Esophagus muscularis mucosa (tissue), 3 donors: ENCODE data around the gene AP2B1.

Experiments
- POLR2A ChIP-seq: fragments of 450-650 bp; IDR thresholded peaks from one replicate; pipeline ENCODE4 v1.6.1; 2017; ENCODE audit warnings: antibody characterized with exemption, moderate library complexity, mild to moderate bottlenecking, low read depth
- TF ChIP-seq, protein P1 (sequence below), 3 experiments: fragments of 200-600 bp in 2 of 3; fragments of 450-650 bp in 1 of 3; sonication (generic) in 2 of 3; IDR thresholded peaks; one replicate each; pipeline ENCODE4 v1.5.1; 2017 to 2019; ENCODE audit warnings: antibody characterized with exemption in 3 of 3, mild to moderate bottlenecking in 2 of 3, moderate library complexity in 1 of 3

DNA sequence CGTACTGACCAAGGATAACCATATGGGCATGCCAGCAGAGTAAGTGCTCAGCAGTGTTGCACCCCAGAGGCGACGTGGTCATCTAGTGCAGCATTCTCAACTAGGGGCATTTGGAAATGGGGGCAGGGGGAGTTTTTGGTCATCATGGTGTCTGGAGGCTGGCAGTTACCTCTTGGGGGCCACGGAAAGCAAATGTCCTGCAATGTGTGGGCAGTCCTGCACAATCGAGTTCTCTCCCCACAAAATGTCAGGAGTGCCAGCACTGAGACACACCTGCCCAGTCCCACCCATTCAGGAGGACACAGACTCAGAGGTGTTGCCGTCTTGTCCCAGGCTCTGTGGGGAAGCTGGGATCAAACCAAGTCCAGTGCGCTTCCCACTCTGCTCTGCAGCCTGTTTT, 147.3 kb downstream of the AP2B1 start:
- TF ChIP-seq, protein P1, sequence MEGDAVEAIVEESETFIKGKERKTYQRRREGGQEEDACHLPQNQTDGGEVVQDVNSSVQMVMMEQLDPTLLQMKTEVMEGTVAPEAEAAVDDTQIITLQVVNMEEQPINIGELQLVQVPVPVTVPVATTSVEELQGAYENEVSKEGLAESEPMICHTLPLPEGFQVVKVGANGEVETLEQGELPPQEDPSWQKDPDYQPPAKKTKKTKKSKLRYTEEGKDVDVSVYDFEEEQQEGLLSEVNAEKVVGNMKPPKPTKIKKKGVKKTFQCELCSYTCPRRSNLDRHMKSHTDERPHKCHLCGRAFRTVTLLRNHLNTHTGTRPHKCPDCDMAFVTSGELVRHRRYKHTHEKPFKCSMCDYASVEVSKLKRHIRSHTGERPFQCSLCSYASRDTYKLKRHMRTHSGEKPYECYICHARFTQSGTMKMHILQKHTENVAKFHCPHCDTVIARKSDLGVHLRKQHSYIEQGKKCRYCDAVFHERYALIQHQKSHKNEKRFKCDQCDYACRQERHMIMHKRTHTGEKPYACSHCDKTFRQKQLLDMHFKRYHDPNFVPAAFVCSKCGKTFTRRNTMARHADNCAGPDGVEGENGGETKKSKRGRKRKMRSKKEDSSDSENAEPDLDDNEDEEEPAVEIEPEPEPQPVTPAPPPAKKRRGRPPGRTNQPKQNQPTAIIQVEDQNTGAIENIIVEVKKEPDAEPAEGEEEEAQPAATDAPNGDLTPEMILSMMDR (IDR thresholded peaks at IDR 0.05), result no peak
- TF ChIP-seq POLR2A, result no peak
